GM19324 (cell line): ENCODE results near the gene LEMD1.
"Not testable (repeated sequence)": the region's sequence is repeated elsewhere in the genome, so short reads cannot be mapped to it uniquely, and the experiment has no call there.

ENCODE experiments used
- ATAC-seq: cut with Tn5 transposase; IDR thresholded peaks from one replicate; pipeline ENCODE4 v1.9.1; 2021; ENCODE audit warnings: mild to moderate bottlenecking, moderate library complexity; ENCODE audit not compliant: unreplicated experiment, low FRiP score

LEMD1 gene

GRCh38 chr1:205432116-205432515, 10.3 kb upstream of the LEMD1 start:
- no peak for ATAC-seq

- ATAC-seq: peak; percentile 54
Observed at GRCh38 chr1:205430696-205431305, 8.9 kb upstream of the LEMD1 start.

GRCh38 chr1:205429762-205430695, 8.2 kb upstream of the LEMD1 start:
- ATAC-seq: no peak

DNA sequence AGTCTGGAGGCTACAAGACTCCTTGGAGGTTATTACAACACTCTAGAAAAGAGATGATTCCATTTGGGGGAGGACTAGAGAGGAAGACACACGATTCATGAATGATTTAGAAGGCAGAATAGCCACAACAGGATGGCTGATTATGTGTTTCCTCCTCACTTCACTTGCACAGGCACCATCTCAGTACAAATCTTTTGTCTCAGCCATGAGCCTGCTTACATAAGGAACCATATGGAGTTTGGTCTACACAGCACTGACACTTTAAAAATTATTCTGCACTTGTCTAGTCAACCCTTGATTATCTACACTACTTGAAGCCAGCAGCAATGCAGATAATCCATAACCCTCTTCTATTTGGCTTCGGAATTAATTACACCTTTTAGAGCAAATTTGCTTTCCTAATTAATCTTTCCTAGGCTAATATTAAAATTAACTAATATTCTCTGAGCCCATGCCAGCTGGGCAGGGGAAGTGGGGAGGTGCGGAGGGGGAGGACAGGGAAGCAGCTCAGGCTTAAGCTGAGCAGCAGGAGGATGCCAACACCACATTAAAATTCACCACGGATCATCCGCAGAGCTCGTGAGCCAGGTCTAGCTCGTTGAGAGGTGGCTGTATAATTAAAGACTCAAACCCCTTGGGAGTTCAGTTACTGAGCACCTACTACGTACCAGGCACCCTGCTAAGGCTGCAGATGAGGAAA, 3.2 kb upstream of the LEMD1 start:
- no peak for ATAC-seq

DNA sequence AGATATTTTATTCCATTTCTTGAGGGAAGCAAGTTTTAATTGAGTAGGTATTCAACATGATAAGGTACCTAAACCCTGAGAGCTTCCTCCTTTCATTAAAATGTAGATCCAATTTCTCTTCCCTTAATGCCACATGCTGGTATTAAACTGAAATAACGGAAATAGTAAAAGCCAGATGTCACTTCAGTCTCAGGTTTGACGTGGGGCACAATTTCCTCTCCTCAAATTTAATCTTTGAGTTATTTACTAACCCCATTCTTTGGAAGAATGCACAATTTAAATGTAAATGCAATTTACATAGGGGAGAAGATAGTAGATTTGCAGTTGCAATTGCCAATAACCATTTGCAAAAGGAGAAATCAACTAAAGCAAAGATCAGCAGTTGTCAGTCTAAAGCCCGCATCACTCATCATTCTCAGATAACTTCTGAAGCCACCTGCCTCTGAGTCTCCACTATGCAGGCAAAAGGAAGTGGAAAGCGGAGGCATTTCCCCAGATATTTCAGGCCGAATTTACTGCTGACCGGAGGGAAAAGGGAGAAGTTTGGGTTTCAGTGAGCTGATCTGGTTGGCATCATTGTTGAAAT, 2.1 kb upstream of the LEMD1 start:
- no peak for ATAC-seq

DNA sequence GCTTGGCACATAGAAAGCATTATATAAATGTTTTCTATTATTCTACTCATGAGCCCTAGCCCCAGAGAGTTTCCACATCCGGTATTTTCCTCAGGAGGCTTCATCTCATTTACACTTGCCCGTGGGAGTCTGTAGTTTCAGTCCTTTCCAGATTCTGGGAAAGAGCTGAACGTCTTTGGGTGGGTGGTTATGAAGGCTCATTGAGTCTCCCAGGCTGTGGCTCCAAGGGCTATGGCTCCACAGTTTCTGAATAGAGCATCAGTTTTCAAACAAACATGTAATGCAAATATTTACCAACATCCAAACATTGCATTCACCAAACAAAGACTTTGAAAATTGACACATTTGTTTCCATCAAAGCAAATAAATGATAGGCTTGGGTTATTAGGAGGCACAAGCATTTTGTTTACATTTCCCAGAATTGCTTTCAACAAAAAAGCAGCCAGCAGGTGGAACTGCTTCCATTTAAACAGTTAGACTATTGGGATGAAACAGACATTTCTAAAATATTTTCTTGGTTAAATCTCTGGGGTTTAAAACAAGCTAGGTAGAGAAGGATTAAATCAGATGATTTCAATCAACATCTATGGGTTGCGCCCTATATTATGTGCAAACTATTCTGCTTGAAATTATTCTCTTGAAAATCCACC, 1.3 kb upstream of the LEMD1 start:
- ATAC-seq: no peak

DNA sequence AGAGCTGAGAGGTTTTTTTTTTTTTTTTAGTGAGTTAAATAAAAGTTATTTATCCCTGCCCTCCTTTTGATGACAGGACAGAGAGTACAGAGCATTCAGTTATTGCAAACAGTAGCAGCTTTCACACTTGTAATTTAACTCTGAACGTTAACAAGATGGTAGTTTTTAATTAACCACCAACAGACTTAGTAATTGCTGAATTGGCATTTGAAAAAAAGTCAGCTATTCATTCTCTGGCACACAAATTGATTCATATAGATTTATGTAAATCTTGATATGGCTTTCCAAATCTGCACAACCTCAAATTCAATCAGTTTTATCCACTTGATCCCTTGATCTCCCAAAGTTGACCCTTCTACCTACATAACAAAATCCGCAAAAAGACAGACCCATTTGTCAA, 918 bp downstream of the LEMD1 start:
- ATAC-seq: no peak

- no peak for ATAC-seq
Observed at GRCh38 chr1:205417870-205418635, 3.8 kb downstream of the LEMD1 start.

- no peak for ATAC-seq
Observed at GRCh38 chr1:205416322-205416721, 5.5 kb downstream of the LEMD1 start.

DNA sequence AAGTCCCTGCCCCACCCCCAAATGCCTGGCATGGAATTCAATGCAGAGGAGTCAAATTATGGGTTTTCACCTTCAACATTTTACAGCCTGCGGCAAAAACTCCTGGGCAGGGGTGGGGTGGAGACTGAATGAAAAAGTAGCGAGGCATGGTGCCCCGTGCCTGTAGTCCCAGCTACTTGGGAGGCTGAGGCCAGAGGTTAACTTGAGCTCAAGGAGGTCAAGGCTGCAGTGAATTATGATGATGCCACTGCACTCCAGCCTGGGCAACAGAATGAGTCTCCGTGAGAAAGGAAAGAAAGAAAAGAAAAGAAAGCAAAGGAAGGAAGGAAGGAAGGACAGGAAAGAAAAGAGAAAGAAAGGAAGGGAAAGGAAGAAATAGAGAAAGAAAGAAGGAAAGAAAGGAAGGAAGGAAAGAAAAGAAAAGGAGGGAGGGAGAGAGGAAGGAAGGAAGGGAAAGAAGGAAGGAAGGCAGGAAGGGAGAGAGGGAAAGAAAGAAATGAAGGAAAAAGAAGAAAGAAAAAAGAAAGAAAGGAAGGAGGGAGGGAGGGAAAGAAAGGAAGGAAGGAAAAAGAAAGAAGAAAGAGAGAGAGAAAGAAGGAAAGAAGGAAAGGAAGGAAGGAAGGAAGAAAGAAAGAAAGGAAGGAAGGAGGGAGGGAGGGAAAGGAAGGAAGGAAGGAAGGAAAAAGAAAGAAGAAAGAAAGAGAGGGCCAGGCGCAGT, 11.1 kb downstream of the LEMD1 start:
- ATAC-seq: no peak

DNA sequence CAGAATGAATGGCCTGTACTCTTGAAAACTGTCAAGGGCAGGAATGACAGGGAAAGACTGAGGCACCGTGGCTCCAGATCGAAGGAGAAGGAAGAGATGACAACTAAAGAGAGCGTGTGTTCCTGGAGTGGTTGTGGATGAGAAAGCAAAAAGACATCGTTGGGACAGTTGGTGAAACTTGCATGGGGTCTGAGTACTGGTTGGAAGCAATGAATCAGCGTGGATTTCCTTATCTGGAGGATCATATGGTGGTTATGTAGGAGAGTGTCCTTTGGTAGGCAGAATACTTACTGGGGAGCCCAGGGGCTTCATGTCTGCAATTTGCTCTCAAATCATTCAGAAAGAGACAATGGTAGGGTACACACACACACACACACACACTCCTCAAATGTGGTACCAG, 13.9 kb downstream of the LEMD1 start:
- ATAC-seq: no peak

DNA sequence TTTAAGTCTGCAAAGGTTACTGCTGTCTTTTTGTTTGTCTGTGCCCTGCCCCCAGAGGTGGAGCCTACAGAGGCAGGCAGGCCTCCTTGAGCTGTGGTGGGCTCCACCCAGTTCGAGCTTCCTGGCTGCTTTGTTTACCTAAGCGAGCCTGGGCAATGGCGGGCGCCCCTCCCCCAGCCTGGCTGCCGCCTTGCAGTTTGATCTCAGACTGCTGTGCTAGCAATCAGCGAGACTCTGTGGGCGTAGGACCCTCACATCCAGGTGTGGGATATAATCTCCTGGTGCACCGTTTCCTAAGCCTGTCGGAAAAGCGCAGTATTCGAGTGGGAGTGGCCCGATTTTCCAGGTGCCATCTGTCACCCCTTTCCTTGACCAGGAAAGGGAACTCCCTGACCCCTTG, 15.6 kb downstream of the LEMD1 start:
- ATAC-seq: not testable (repeated sequence)

GRCh38 chr1:205404484-205404883, 17.4 kb downstream of the LEMD1 start:
- not testable (repeated sequence) for ATAC-seq

DNA sequence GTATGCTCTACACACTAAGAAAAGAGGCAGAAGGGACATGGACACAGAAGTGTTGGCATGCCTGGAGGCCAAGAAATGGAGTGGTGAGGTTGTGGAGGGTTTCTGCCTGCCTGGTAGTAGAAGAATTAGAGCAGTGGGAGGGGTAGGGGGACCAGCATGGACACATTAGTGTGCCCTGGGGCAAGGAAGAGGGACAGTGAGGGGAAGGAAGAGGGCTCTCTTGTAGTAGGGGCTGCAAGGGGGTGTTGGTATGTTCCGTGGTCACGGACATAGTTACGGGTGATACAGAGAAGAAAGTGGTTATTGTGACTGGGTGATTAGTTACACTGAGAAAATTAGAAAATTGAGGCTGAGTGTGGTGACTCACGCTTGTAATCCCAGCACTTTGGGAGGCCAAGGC, 23.3 kb downstream of the LEMD1 start:
- no peak for ATAC-seq

- ATAC-seq: no peak
Observed at GRCh38 chr1:205396967-205397616, 24.8 kb downstream of the LEMD1 start.

GRCh38 chr1:205395616-205396015, 26.2 kb downstream of the LEMD1 start:
- ATAC-seq: no peak

DNA sequence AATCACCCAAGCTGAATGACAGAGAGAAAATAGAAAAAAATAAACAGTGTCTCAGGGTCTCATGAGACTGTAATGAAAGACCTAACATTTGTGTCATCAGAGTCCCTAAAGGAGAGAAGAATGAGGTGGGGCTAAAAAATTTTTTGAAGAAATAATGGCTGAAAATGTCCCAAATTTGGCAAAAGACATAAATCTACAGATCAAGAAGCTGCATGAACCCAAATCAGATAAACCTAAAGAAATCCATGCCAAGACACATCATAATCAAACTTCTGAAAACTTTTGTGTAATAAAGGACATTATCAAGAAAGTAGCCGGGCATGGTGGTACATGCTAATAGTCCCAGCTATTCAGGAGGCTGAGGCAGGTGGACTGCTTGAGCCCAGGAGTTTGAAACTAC, 29.2 kb downstream of the LEMD1 start:
- no peak for ATAC-seq

DNA sequence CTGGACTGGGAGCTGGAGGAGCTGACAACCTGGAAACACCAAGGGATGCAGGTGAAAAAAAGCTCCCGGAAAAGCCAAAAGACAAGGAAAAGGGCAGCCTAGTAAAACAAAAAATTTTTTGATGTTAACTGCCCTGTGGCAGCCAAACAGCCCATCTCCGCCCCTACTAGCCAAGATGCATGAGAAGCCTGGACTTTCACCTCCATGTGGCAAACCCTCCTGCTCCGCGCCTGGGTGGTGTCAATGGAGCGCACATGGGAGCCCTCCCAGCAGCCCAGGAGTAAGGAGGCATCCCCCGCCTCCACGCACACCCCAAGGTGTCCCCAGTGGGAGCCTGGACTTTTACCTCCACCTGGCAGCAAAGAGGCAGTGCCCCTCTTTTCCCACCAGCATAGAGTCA, 30.5 kb downstream of the LEMD1 start:
- no peak for ATAC-seq

GRCh38 chr1:205387845-205388244, 34.0 kb downstream of the LEMD1 start:
- ATAC-seq: no peak
